Upper lobe of right lung (tissue), 1 donor: ENCODE results near the gene RAPGEF3. TPM values are rescaled to one million over a fixed set of nuclear protein-coding genes. Genes with fewer than 3 reads are reported as not detected.

Experiments
- ATAC-seq: fragments of 200-7000 bp; cut with Tn5 transposase; one replicate; pipeline ENCODE4 v1.9.1; 2020; ENCODE audit warnings: mild to moderate bottlenecking, moderate library complexity
- DNase-seq: peaks from one replicate; pipeline ENCODE4 v3.0.0-alpha.2; 2020
- H3K27ac ChIP-seq: fragments of 200-600 bp; one replicate; pipeline ENCODE4 v1.8.0; 2022
- H3K27me3 ChIP-seq: fragments of 200-600 bp; one replicate; pipeline ENCODE4 v1.8.0; 2022; ENCODE audit warnings: mild to moderate bottlenecking
- H3K36me3 ChIP-seq: fragments of 200-600 bp; one replicate; pipeline ENCODE4 v1.8.0; 2022
- H3K4me1 ChIP-seq: fragments of 200-600 bp; one replicate; pipeline ENCODE4 v1.8.0; 2022
- H3K4me3 ChIP-seq: fragments of 200-600 bp; one replicate; pipeline ENCODE4 v1.8.0; 2022; ENCODE audit warnings: mild to moderate bottlenecking
- H3K9me3 ChIP-seq: fragments of 200-600 bp; one replicate; pipeline ENCODE4 v1.8.0; 2022
- CTCF ChIP-seq: fragments of 200-600 bp; IDR thresholded peaks from one replicate; pipeline ENCODE4 v1.8.0; 2022; ENCODE audit warnings: antibody characterized with exemption
- intact Hi-C: fragments of 100-400 bp; cut with DNase I; formaldehyde crosslinking; loops from one replicate; pipeline ENCODE4 v1.11.0; 2022
- total RNA-seq: library from RNA; stranded (reverse); fragmentation: NEBNext Ultra II Directional; extraction: Animal tissue kit (Norgen Biotek cat#: 25700); gene quantifications from one replicate; pipeline ENCODE4 v1.2.1, GENCODE V29; 2021
- donor health status: DM: no; HTN: yes; CAD: no; lungs with severe emphysema.

The RAPGEF3 gene
- total RNA-seq, 1 donor from 2014 or later, result 69.6 TPM

DNA sequence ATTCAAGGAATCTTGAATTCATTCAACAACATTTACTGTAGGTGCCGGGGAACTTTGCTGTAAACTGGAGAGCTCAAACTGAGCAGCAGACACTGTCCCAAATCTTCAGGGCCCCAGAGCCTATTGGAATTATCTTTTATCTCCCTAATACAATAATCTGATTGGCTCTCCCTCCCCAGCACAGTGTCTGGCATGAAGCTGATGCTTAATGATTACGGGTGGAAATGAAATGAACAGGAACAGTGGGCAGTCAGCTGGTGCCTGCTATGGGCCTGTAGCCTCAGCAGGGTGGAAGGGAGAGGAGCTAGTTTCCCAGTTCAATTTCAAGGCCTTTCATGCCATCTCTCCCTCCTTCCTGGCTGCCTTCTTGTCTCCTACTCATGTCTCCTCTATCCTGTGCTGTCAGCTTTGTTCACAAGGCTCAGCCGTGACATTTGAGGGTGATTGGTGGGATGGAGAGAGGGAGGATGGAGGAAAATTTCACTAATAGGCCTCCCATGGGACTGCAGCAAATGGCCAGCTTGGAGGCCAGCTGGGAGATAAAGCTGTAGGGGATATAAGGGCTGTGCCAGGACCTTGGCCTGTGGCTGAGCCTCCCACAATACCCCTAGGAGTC lies 4.3 kb upstream of the RAPGEF3 start:
- Histone ChIP-seq H3K9me3 (no peaks in the 10 kb centered on the region), H3K4me1 (peaks cover 16% of the 10 kb centered on the region), H3K27me3 (no peaks in the 10 kb centered on the region), H3K27ac (no peak overlapping the region), H3K36me3 (no peaks in the 10 kb centered on the region), H3K4me3 (no peak overlapping the region)
- DNase-seq, result no peak
- no peak for ATAC-seq
- TF ChIP-seq CTCF, result no peak
- intact Hi-C loops, result no loop called here

DNA sequence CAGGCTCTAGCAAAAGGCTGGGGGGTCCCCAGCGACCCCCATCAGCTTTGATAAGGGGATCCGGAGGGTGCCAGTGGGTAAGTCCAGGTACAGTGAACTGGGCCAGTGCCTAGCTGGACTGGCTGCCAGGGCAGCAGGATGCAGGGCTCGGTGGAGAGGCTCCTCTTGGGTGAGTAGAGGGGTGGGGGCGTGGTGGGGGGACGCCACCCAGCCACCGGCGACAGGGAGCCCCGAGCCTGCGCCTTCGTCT lies 171 bp downstream of the RAPGEF3 start:
- H3K36me3 ChIP-seq, result no peaks in the 10 kb centered on the region
- H3K4me1 ChIP-seq, result peaks cover 50% of the 10 kb centered on the region
- H3K9me3 ChIP-seq, result no peaks in the 10 kb centered on the region
- intact Hi-C loops, result no loop called here
- no peak for ATAC-seq
- H3K27me3 ChIP-seq, result no peaks in the 10 kb centered on the region
- TF ChIP-seq CTCF, result no peak
- H3K4me3 ChIP-seq, result peak overlapping the region; percentile 67
- peak overlapping the region; percentile 78 for H3K27ac ChIP-seq
- no peak for DNase-seq

DNA sequence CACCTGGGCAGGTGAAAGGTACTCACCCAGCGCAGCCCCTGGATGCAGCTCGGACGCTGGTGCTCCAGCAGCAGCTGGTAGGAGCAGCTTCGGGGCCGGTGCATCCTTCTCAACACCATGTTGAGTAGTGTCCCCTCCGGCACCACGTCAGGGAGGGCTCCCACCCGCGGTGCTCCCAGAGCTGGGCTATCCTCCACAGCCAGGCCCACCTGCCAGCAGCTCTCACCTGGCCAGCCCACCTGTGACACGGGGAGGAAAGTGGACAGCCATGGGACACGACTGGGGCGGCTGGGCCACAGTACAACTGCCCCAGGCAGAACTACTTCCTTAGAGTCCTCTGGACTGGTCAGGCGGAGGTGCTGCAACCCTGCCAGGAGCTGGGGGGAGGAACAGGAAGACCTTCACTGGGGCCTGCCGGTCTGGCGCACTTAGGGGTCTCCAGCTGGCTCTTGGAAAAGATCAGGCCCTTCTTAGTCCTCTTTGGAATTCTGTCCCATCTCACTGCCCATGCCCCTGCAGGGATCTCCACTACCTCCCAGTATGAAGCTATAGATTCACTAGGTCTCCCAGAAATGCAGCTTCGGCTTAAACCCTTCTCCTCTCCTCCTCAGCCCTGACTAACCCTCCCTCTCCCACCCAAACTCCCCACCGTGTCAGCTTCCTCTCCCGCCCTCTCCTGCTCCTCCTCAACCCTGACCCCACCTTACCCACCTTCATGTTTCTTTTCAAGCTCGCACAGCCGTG lies 668 bp downstream of the RAPGEF3 start:
- Histone ChIP-seq H3K36me3 (no peaks in the 10 kb centered on the region), H3K9me3 (no peaks in the 10 kb centered on the region), H3K4me1 (peaks cover 55% of the 10 kb centered on the region), H3K27me3 (no peaks in the 10 kb centered on the region), H3K27ac (peak overlapping the region; percentile 78), H3K4me3 (peak overlapping the region; percentile 67)
- intact Hi-C loops, result no loop called here
- ATAC-seq (peak; percentile 24), DNase-seq (peak; percentile 82)
- TF ChIP-seq CTCF, result no peak

DNA sequence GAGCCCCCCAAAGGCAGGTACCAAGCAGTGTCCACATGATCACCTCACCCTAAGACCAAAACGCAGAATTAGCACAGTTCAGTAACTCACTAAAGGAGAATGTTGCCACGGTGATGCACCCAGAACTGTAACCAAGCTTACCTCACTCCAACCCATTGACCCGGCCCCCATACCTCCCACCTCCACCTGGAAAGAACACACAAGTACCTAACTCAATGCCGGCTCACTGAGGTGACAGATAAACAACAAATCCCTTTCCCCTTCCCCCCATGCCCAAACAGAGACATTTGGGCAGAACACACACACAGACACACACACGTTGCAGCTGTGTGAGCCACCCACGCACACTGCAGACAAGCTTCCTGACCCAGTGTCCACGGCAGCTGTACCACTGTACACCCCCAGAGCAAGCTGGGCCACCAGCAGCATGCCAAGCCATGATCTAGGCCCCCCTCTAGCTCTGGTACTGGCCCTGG lies 1.3 kb downstream of the RAPGEF3 start:
- Histone ChIP-seq H3K4me1 (peaks cover 61% of the 10 kb centered on the region), H3K27me3 (no peaks in the 10 kb centered on the region), H3K36me3 (no peaks in the 10 kb centered on the region), H3K9me3 (no peaks in the 10 kb centered on the region), H3K4me3 (peak overlapping the region; percentile 67), H3K27ac (peak overlapping the region; percentile 78)
- DNase-seq, result peak; percentile 69
- ATAC-seq, result no peak
- no peak for TF ChIP-seq CTCF
- intact Hi-C loops, result no loop called here

DNA sequence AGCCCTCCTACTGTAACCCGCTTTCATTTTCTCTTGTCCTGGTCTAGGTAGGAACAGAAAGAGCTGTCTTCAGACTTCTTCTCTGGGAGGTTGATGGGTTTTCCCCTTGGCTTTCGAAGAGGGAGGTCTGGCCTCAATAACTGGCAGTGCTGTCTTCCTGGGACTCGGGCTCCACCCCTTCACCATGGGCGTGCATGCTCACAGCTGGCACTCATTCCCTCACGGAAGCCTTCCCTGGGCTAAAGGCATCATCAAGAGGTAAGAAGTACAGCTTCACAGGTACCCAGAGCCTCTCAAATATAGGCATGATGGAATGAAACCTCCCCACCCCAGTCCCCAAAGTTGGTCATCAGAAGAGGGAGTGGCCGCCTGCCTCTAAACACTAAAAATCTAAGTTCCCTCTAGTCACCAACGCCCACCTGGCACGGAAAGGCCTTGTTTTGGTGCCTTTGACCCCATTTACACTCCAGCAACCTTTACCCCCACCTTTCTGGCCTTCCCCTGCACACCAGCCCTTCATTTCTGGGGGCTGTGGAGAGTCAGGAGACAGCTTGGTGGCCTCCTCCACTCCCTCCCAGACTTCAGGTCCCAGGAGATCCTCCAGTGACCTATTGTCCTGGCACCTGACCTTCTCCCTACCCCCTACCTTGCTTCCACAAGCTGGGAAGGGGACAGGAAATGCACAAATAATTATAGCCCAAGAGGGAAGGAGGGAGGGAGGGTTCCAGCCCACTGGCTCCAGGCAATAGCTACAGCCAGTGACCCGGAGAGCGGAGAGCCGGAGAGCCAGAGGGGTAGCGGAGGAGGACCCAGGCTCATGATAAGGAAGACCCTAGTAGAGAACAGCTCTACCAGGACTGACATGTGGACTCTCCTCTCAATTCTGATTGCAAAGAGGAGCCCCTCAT lies 2.8 kb downstream of the RAPGEF3 start:
- TF ChIP-seq CTCF, result no peak
- ATAC-seq (no peak), DNase-seq (no peak)
- Histone ChIP-seq H3K27me3 (no peaks in the 10 kb centered on the region), H3K9me3 (no peaks in the 10 kb centered on the region), H3K36me3 (peaks cover 5% of the 10 kb centered on the region), H3K27ac (peak overlapping the region; percentile 89), H3K4me3 (peak overlapping the region; percentile 67), H3K4me1 (peaks cover 66% of the 10 kb centered on the region)
- intact Hi-C loops, result no loop called here
